Measurements from ENCODE around the gene COX14. TPM values are rescaled to one million over a fixed set of nuclear protein-coding genes. Genes with fewer than 3 reads are reported as not detected.
A peak's percentile ranks its signal among the peaks of the same experiment; 100 is the strongest.

Gene COX14
- polyA plus RNA-seq, 3 donors: 63.8 to 257 (median 231) TPM

DNA sequence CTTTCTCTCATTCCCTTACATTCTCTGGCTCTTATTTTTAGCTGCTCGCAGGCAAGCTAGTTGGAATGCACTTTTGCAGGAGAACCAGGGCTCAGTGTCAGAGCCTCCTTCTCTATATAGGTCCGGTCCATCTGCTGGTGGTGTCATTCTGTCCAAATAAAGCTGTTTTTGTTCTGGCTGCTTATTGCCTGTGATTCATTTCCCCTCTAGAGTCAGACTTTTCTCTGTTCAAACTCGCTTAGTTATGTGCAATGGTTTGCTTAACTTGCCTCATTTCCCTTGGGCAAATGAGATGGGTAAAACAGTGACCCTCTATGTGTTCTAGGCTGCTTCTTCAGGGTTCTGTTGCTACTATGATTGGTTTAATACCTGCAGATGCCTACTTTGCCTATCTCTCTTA lies 24.0 kb upstream of the COX14 start:
- H3K27ac Mint-ChIP-seq: peak overlapping the region in 5 of 7 donors; percentile 37 to 67 (median 54)
- H3K27me3 ChIP-seq (ENCODE audit: control insufficient read depth in 2 of 2, insufficient read depth in 2 of 2, low read length in 2 of 2): no peaks in the 10 kb centered on the region
- H3K4me1 ChIP-seq (ENCODE audit: control insufficient read depth in 1 of 2, insufficient read depth in 2 of 2, low read length in 2 of 2): peaks cover 11 to 14% of the 10 kb centered on the region in 2 donors
- H3K4me3 Mint-ChIP-seq: no peak overlapping the region
- TF ChIP-seq, protein P1, sequence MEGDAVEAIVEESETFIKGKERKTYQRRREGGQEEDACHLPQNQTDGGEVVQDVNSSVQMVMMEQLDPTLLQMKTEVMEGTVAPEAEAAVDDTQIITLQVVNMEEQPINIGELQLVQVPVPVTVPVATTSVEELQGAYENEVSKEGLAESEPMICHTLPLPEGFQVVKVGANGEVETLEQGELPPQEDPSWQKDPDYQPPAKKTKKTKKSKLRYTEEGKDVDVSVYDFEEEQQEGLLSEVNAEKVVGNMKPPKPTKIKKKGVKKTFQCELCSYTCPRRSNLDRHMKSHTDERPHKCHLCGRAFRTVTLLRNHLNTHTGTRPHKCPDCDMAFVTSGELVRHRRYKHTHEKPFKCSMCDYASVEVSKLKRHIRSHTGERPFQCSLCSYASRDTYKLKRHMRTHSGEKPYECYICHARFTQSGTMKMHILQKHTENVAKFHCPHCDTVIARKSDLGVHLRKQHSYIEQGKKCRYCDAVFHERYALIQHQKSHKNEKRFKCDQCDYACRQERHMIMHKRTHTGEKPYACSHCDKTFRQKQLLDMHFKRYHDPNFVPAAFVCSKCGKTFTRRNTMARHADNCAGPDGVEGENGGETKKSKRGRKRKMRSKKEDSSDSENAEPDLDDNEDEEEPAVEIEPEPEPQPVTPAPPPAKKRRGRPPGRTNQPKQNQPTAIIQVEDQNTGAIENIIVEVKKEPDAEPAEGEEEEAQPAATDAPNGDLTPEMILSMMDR (IDR thresholded peaks at IDR 0.05): no peak
- H3K9me3 ChIP-seq (replicated peaks in 1 of 2; ENCODE audit: control insufficient read depth in 1 of 2, insufficient read depth in 1 of 2, low read length in 2 of 2): no peaks in the 10 kb centered on the region
- H3K27me3 Mint-ChIP-seq (ENCODE audit: low read depth in 3 of 3): peaks cover 0 to 2% (median 1%) of the 10 kb centered on the region in 3 donors
- no peak for DNase-seq
- H2AFZ ChIP-seq (ENCODE audit: insufficient read depth, low read depth, low read length, poor library complexity, severe bottlenecking): no peak overlapping the region
- H3K4me1 Mint-ChIP-seq: peaks cover 21% of the 10 kb centered on the region
- peak overlapping the region in 1 of 2 donors; percentile 14 for H3K27ac ChIP-seq (ENCODE audit: low read depth in 1 of 2, low read length in 2 of 2)
- peaks cover 41 to 60% of the 10 kb centered on the region in 2 donors for H3K36me3 ChIP-seq (replicated peaks in 1 of 2; ENCODE audit: control insufficient read depth in 1 of 2, insufficient read depth in 2 of 2, low read length in 2 of 2)
- H3K4me2 ChIP-seq (replicated peaks; ENCODE audit: extremely low read depth, low read length, poor library complexity, severe bottlenecking): no peak overlapping the region
- intact Hi-C loops (cut with micrococcal nuclease): no loop called here
- H3K9ac ChIP-seq (ENCODE audit: insufficient read depth, low read length, poor library complexity, severe bottlenecking): no peak overlapping the region
- 80% methylated on average over 1 of the region's 3 CpGs for WGBS (ENCODE audit: insufficient coverage)
- H3K4me3 ChIP-seq (replicated peaks in 1 of 3; ENCODE audit: low read depth in 2 of 3, low read length in 3 of 3): no peak overlapping the region
- H3K36me3 Mint-ChIP-seq: peaks cover 54 to 58% of the 10 kb centered on the region in 2 donors
- H3K79me2 ChIP-seq (ENCODE audit: insufficient read depth, low read length): peaks cover 13% of the 10 kb centered on the region
- H3K9me3 Mint-ChIP-seq: no peaks in the 10 kb centered on the region
- H4K20me1 ChIP-seq (ENCODE audit: insufficient read depth, low read length): no peaks in the 10 kb centered on the region

DNA sequence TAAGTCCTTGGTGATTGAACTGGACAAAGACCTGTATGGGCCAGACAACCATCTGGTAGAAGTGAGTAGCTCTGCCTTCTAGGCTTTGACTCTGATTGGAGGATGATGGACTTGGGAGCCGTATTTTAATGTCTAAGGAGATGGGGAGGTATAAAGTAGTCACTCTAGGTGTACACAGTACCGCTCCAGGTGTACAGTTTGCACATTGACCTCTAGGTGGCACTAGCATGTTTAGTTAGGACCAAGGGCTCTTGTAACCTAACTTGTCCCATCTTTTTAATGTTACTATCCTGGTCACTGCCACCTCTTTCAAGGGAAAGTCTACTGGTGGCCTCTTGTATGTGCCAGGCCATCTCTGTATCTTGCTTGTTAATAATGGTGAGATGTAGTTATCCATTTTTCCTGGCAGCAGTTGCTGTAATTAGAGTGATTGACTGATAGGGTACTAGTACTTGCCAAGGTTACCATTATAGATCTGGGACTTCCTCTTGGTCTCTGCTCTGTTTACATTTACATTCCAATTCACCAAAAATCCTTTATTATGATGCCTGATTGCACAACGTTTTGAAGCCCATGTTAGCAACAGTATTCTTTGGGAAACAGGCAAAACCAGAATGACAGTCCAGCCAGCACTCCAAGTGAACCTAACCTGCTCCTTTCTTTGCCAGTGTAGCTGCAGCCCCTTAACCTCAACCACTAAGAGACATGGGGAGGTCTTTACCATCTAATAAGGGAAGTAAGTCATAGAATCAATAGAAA lies 23.3 kb upstream of the COX14 start:
- Histone ChIP-seq H3K4me2 (replicated peaks; ENCODE audit: extremely low read depth, low read length, poor library complexity, severe bottlenecking) (no peak overlapping the region), H3K27me3 (ENCODE audit: control insufficient read depth in 2 of 2, insufficient read depth in 2 of 2, low read length in 2 of 2) (no peaks in the 10 kb centered on the region), H3K4me1 (ENCODE audit: control insufficient read depth in 1 of 2, insufficient read depth in 2 of 2, low read length in 2 of 2) (peaks cover 11 to 14% of the 10 kb centered on the region in 2 donors), H3K36me3 (replicated peaks in 1 of 2; ENCODE audit: control insufficient read depth in 1 of 2, insufficient read depth in 2 of 2, low read length in 2 of 2) (peaks cover 46 to 68% of the 10 kb centered on the region in 2 donors), H3K79me2 (ENCODE audit: insufficient read depth, low read length) (peaks cover 13% of the 10 kb centered on the region), H3K9ac (ENCODE audit: insufficient read depth, low read length, poor library complexity, severe bottlenecking) (no peak overlapping the region), H3K9me3 (replicated peaks in 1 of 2; ENCODE audit: control insufficient read depth in 1 of 2, insufficient read depth in 1 of 2, low read length in 2 of 2) (no peaks in the 10 kb centered on the region), H4K20me1 (ENCODE audit: insufficient read depth, low read length) (no peaks in the 10 kb centered on the region), H2AFZ (ENCODE audit: insufficient read depth, low read depth, low read length, poor library complexity, severe bottlenecking) (peak overlapping the region; percentile 21), H3K4me3 (replicated peaks in 1 of 3; ENCODE audit: low read depth in 2 of 3, low read length in 3 of 3) (no peak overlapping the region), H3K27ac (ENCODE audit: low read depth in 1 of 2, low read length in 2 of 2) (peak overlapping the region in 1 of 2 donors; percentile 14)
- intact Hi-C loops (cut with micrococcal nuclease): no loop called here
- Mint-ChIP-seq H3K27ac (peak overlapping the region in 5 of 7 donors; percentile 1 to 63 (median 17)), H3K36me3 (peaks cover 58 to 66% of the 10 kb centered on the region in 2 donors), H3K27me3 (ENCODE audit: low read depth in 3 of 3) (peaks cover 0 to 2% (median 1%) of the 10 kb centered on the region in 3 donors), H3K9me3 (no peaks in the 10 kb centered on the region), H3K4me1 (peaks cover 19% of the 10 kb centered on the region), H3K4me3 (no peak overlapping the region)
- TF ChIP-seq, protein P1 (IDR thresholded peaks at IDR 0.05): peak; percentile 91
- peak; percentile 24 to 63 (median 43) for DNase-seq
- 36% methylated on average over 3 of the region's 3 CpGs for WGBS (ENCODE audit: insufficient coverage)
